Endothelial cell (in vitro differentiated cells): ENCODE results near the gene SAMD4A. TPM values are rescaled to one million over a fixed set of nuclear protein-coding genes. Genes with fewer than 3 reads are reported as not detected.

Source experiments
- DNase-seq: peaks from one replicate; pipeline ENCODE4 v3.0.0; 2021; ENCODE audit warnings: low spot score
- H3K27ac Mint-ChIP-seq: one replicate; pipeline ENCODE4 v1.8.0; 2021; ENCODE audit warnings: mixed read lengths, inconsistent platforms; ENCODE audit not compliant: unreplicated experiment
- H3K27me3 Mint-ChIP-seq: one replicate; pipeline ENCODE4 v1.8.0; 2021; ENCODE audit warnings: mild to moderate bottlenecking, moderate library complexity, mixed read lengths, inconsistent platforms; ENCODE audit not compliant: unreplicated experiment
- H3K36me3 Mint-ChIP-seq: one replicate; pipeline ENCODE4 v1.8.0; 2021; ENCODE audit warnings: mild to moderate bottlenecking, low read depth, mixed read lengths, inconsistent platforms; ENCODE audit not compliant: unreplicated experiment
- H3K4me1 Mint-ChIP-seq: one replicate; pipeline ENCODE4 v1.8.0; 2021; ENCODE audit warnings: mild to moderate bottlenecking, mixed read lengths, inconsistent platforms; ENCODE audit not compliant: unreplicated experiment
- H3K4me3 Mint-ChIP-seq: one replicate; pipeline ENCODE4 v1.8.0; 2021; ENCODE audit warnings: mild to moderate bottlenecking, mixed read lengths, inconsistent platforms; ENCODE audit not compliant: unreplicated experiment
- H3K9me3 Mint-ChIP-seq: one replicate; pipeline ENCODE4 v1.8.0; 2021; ENCODE audit warnings: mixed read lengths, inconsistent platforms; ENCODE audit not compliant: unreplicated experiment
- CTCF ChIP-seq: fragments of 200-600 bp; sonication (generic); IDR thresholded peaks from one replicate; pipeline ENCODE4 v1.5.0; 2021; ENCODE audit warnings: antibody characterized with exemption; ENCODE audit not compliant: unreplicated experiment
- total RNA-seq: library from RNA; stranded (reverse); fragmentation: NEBNext Ultra II Directional; extraction: Animal tissue kit (Norgen Biotek cat#: 25700); gene quantifications from one replicate; pipeline ENCODE4 v1.2.1, GENCODE V29; 2021; ENCODE audit not compliant: unreplicated experiment

The SAMD4A gene
- total RNA-seq, 1 donor from 2014 or later: 9.2 TPM

GRCh38 chr14:54730156-54730961 is 163.4 kb downstream of the SAMD4A start:
- DNase-seq: no peak
- Mint-ChIP-seq H3K4me3 (no peak overlapping the region), H3K27ac (no peak overlapping the region), H3K9me3 (no peaks in the 10 kb centered on the region), H3K4me1 (no peaks in the 10 kb centered on the region), H3K27me3 (peaks cover 2% of the 10 kb centered on the region), H3K36me3 (no peaks in the 10 kb centered on the region)
- TF ChIP-seq CTCF: no peak

GRCh38 chr14:54734966-54735365 is 168.0 kb downstream of the SAMD4A start:
- DNase-seq: no peak
- Mint-ChIP-seq H3K27me3 (peaks cover 2% of the 10 kb centered on the region), H3K9me3 (no peaks in the 10 kb centered on the region), H3K27ac (no peak overlapping the region), H3K4me1 (peaks cover 13% of the 10 kb centered on the region), H3K36me3 (no peaks in the 10 kb centered on the region), H3K4me3 (no peak overlapping the region)
- TF ChIP-seq CTCF: no peak

GRCh38 chr14:54735424-54735823 is 168.5 kb downstream of the SAMD4A start:
- peaks cover 13% of the 10 kb centered on the region for H3K4me1 Mint-ChIP-seq
- H3K36me3 Mint-ChIP-seq: no peaks in the 10 kb centered on the region
- DNase-seq: no peak
- peaks cover 2% of the 10 kb centered on the region for H3K27me3 Mint-ChIP-seq
- H3K27ac Mint-ChIP-seq: no peak overlapping the region
- TF ChIP-seq CTCF: no peak
- H3K4me3 Mint-ChIP-seq: no peak overlapping the region
- no peaks in the 10 kb centered on the region for H3K9me3 Mint-ChIP-seq

GRCh38 chr14:54737132-54737711 is 170.3 kb downstream of the SAMD4A start:
- TF ChIP-seq CTCF: no peak
- no peak overlapping the region for H3K4me3 Mint-ChIP-seq
- no peak for DNase-seq

GRCh38 chr14:54738009-54738408 is 171.1 kb downstream of the SAMD4A start:
- H3K27ac Mint-ChIP-seq: no peak overlapping the region
- no peaks in the 10 kb centered on the region for H3K9me3 Mint-ChIP-seq
- H3K4me3 Mint-ChIP-seq: peak overlapping the region; percentile 49
- H3K36me3 Mint-ChIP-seq: no peaks in the 10 kb centered on the region
- DNase-seq: no peak
- H3K4me1 Mint-ChIP-seq: peaks cover 13% of the 10 kb centered on the region
- peaks cover 2% of the 10 kb centered on the region for H3K27me3 Mint-ChIP-seq
- TF ChIP-seq CTCF: no peak

More at GRCh38 chr14:54737132-54737711, 170.3 kb downstream of the SAMD4A start:
- H3K27me3 Mint-ChIP-seq: peaks cover 2% of the 10 kb centered on the region
- peaks cover 13% of the 10 kb centered on the region for H3K4me1 Mint-ChIP-seq
- H3K36me3 Mint-ChIP-seq: no peaks in the 10 kb centered on the region
- no peak overlapping the region for H3K27ac Mint-ChIP-seq
- no peaks in the 10 kb centered on the region for H3K9me3 Mint-ChIP-seq
